HCT116 (cell line): ENCODE measurements around the gene LEAP2. TPM values are rescaled to one million over a fixed set of nuclear protein-coding genes. Genes with fewer than 3 reads are reported as not detected.

Experiments used
- ATAC-seq: fragments of 200-7000 bp; cut with Tn5 transposase; 2 replicates; pipeline ENCODE4 v1.9.1; 2020; ENCODE audit warnings: mild to moderate bottlenecking, moderate library complexity
- BruUV-seq: library from RNA; stranded (reverse); fragments of 400-500 nt; replicated peaks from 2 replicates; lab custom pipeline; 2021; lab: Mats Ljungman, UMichigan
- CTCF ChIA-PET: fragments of 300-600 bp; sonication (Branson Sonifier 250); formaldehyde crosslinking; loops from one replicate; lab custom pipeline; 2021; ENCODE audit warnings: antibody characterized with exemption; lab: Charles Lee
- POLR2A ChIA-PET: fragments of 300-600, 350-600 bp; sonication (Branson Sonifier 250); formaldehyde crosslinking; loops from one replicate; lab custom pipeline; 2021; ENCODE audit warnings: antibody characterized with exemption; lab: Charles Lee
- RAD21 ChIA-PET, 2 experiments: fragments of 300-600 bp; sonication (Branson Sonifier 250); formaldehyde crosslinking; loops; one replicate each; lab custom pipeline; 2023; ENCODE audit warnings: low total read pairs in 2 of 2; ENCODE audit not compliant: uncharacterized antibody in 2 of 2, unreplicated experiment in 2 of 2, low non-redundant PET in 1 of 2; lab: Charles Lee
- DNase-seq: peaks from one replicate; pipeline ENCODE4 v3.0.0-alpha.2; 2010; ENCODE audit warnings: low read depth, low spot score
- H2AFZ ChIP-seq: fragments of 200-600 bp; shearing (Covaris generic), sonication (generic); 2 replicates; pipeline ENCODE4 v1.6.1; 2017; ENCODE audit warnings: low read depth, mixed run types, mixed read lengths, antibody characterized with exemption, low read length; ENCODE audit not compliant: poor library complexity, severe bottlenecking
- H3K27ac ChIP-seq: 2 replicates; pipeline ENCODE4 v1.5.1; 2012; ENCODE audit warnings: low read depth, low read length
- H3K27me3 ChIP-seq: fragments of 200-600 bp; sonication (generic); 2 replicates; pipeline ENCODE4 v1.6.1; 2016; ENCODE audit warnings: mixed run types, low read length, mixed read lengths; ENCODE audit not compliant: insufficient read depth
- H3K36me3 ChIP-seq, 2 experiments: fragments of 200-500 bp in 1 of 2; fragments of 200-600 bp in 1 of 2; sonication (Bioruptor generic) in 1 of 2; sonication (generic) in 1 of 2; 2 replicates each; pipeline versions ENCODE4 v1.5.1 to v1.6.1; 2014 to 2016; ENCODE audit warnings: low read length in 2 of 2, inconsistent platforms in 1 of 2, mixed read lengths in 1 of 2, mixed run types in 1 of 2; ENCODE audit not compliant: insufficient read depth in 2 of 2, control insufficient read depth in 1 of 2
- H3K4me1 ChIP-seq, 2 experiments: fragments of 200-600 bp in 1 of 2; sonication (generic) in 1 of 2; 2 replicates each; pipeline versions ENCODE4 v1.5.1 to v1.6.1; 2012 to 2017; ENCODE audit warnings: low read length in 2 of 2, inconsistent platforms in 1 of 2, mild to moderate bottlenecking in 1 of 2, mixed read lengths in 1 of 2, mixed run types in 1 of 2, moderate library complexity in 1 of 2; ENCODE audit not compliant: insufficient read depth in 2 of 2, control insufficient read depth in 1 of 2
- H3K4me2 ChIP-seq: fragments of 200-600 bp; sonication (generic); 2 replicates; pipeline ENCODE4 v1.6.1; 2017; ENCODE audit warnings: mixed run types, low read length, mixed read lengths
- H3K4me3 ChIP-seq, 2 experiments: fragments of 200-600 bp in 1 of 2; sonication (generic) in 1 of 2; replicated peaks in 1 of 2; 2 replicates each; pipeline ENCODE4 v1.5.1; 2011 to 2016; ENCODE audit warnings: low read length in 2 of 2, control low read depth in 1 of 2, low read depth in 1 of 2, mild to moderate bottlenecking in 1 of 2, mixed read lengths in 1 of 2, mixed run types in 1 of 2
- H3K79me2 ChIP-seq: fragments of 200-600 bp; sonication (generic); 2 replicates; pipeline ENCODE4 v1.6.1; 2017; ENCODE audit warnings: mild to moderate bottlenecking, mixed run types, low read length, moderate library complexity, mixed read lengths; ENCODE audit not compliant: insufficient read depth
- H3K9ac ChIP-seq: fragments of 200-600 bp; sonication (generic); 2 replicates; pipeline ENCODE4 v1.6.1; 2016; ENCODE audit warnings: low read length, mixed read lengths
- H3K9me2 ChIP-seq: fragments of 200-600 bp; sonication (generic), shearing (Covaris generic); 2 replicates; pipeline ENCODE4 v1.6.1; 2017; ENCODE audit warnings: mixed run types, mild to moderate bottlenecking, moderate library complexity; ENCODE audit not compliant: insufficient read depth
- H3K9me3 ChIP-seq, 2 experiments: fragments of 200-500 bp in 1 of 2; fragments of 200-600 bp in 1 of 2; sonication (Bioruptor generic) in 1 of 2; sonication (generic) in 1 of 2; 2 replicates each; pipeline ENCODE4 v1.6.1; 2014 to 2017; ENCODE audit warnings: low read length in 2 of 2, mixed read lengths in 2 of 2, inconsistent platforms in 1 of 2, low read depth in 1 of 2, mild to moderate bottlenecking in 1 of 2, mixed run types in 1 of 2, moderate library complexity in 1 of 2; ENCODE audit not compliant: control insufficient read depth in 1 of 2, insufficient read depth in 1 of 2
- H4K20me1 ChIP-seq: fragments of 200-600 bp; sonication (generic), shearing (Covaris generic); 2 replicates; pipeline ENCODE4 v1.6.1; 2017; ENCODE audit warnings: mixed run types, mild to moderate bottlenecking, moderate library complexity; ENCODE audit not compliant: insufficient read depth
- CBX3 ChIP-seq: IDR thresholded peaks from 2 replicates; pipeline ENCODE4 v1.6.1; 2012; ENCODE audit warnings: low read depth
- EGR1 ChIP-seq: IDR thresholded peaks from 2 replicates; pipeline ENCODE4 v1.6.1; 2012; ENCODE audit warnings: low read depth
- ELF1 ChIP-seq: IDR thresholded peaks from 2 replicates; pipeline ENCODE4 v1.6.1; 2012; ENCODE audit warnings: low read depth, borderline replicate concordance
- EZH2 ChIP-seq: fragments of 200-600 bp; sonication (generic); IDR thresholded peaks from 2 replicates; pipeline ENCODE4 v1.6.1; 2017; ENCODE audit warnings: antibody characterized with exemption, mixed run types
- POLR2A ChIP-seq: IDR thresholded peaks from 2 replicates; pipeline ENCODE4 v1.7.0; 2011; ENCODE audit warnings: borderline replicate concordance; ENCODE audit not compliant: insufficient read depth, insufficient read length; ENCODE audit errors: extremely low read depth
- POLR2AphosphoS5 ChIP-seq: IDR thresholded peaks from 2 replicates; pipeline ENCODE4 v1.6.1; 2011; ENCODE audit warnings: mild to moderate bottlenecking, low read depth, low read length, moderate library complexity
- RAD21 ChIP-seq: IDR thresholded peaks from 2 replicates; pipeline ENCODE4 v1.6.1; 2012; ENCODE audit warnings: low read depth, mild to moderate bottlenecking
- SIN3A ChIP-seq: IDR thresholded peaks from 2 replicates; pipeline ENCODE4 v1.6.1; 2012; ENCODE audit warnings: low read depth
- TCF7L2 ChIP-seq: IDR thresholded peaks from 2 replicates; pipeline ENCODE4 v1.7.0; 2011; ENCODE audit warnings: borderline replicate concordance, inconsistent platforms; ENCODE audit not compliant: insufficient read depth, insufficient read length; ENCODE audit errors: extremely low read depth
- YY1 ChIP-seq: IDR thresholded peaks from 2 replicates; pipeline ENCODE4 v1.6.1; 2011; ENCODE audit warnings: low read length, low read depth, moderate library complexity, mild to moderate bottlenecking; ENCODE audit not compliant: insufficient replicate concordance; ENCODE audit errors: extremely low read depth
- ZFX ChIP-seq: fragments of 450-650 bp; IDR thresholded peaks from 2 replicates; pipeline ENCODE4 v1.6.1; 2017
- intact Hi-C: fragments of 100-400 bp; cut with micrococcal nuclease; formaldehyde crosslinking; loops from 2 replicates; pipeline ENCODE4 v1.10.0; 2022
- total RNA-seq: library from RNA; stranded (reverse); gene quantifications from one replicate; pipeline ENCODE4 v1.2.1, GENCODE V29; 2021; ENCODE audit not compliant: unreplicated experiment
- TF ChIP-seq, protein P1 (sequence below): IDR thresholded peaks from 2 replicates; pipeline ENCODE4 v1.6.1; 2012; ENCODE audit warnings: low read depth
- TF ChIP-seq, protein P2 (sequence below), 3 experiments: fragments of 200-600 bp in 1 of 3; sonication (generic) in 1 of 3; IDR thresholded peaks in 2 of 3; conservative IDR thresholded peaks in 1 of 3; 2 replicates each; pipeline ENCODE4 v1.5.1; 2012 to 2017; ENCODE audit warnings: low read depth in 2 of 3, low read length in 2 of 3, antibody characterized with exemption in 1 of 3, borderline replicate concordance in 1 of 3, control low read depth in 1 of 3, mild to moderate bottlenecking in 1 of 3, mixed read lengths in 1 of 3, mixed run types in 1 of 3, moderate library complexity in 1 of 3; ENCODE audit not compliant: insufficient read depth in 1 of 3

LEAP2 gene
- total RNA-seq, 1 experiment from 2014 or later = 1.2 TPM

DNA sequence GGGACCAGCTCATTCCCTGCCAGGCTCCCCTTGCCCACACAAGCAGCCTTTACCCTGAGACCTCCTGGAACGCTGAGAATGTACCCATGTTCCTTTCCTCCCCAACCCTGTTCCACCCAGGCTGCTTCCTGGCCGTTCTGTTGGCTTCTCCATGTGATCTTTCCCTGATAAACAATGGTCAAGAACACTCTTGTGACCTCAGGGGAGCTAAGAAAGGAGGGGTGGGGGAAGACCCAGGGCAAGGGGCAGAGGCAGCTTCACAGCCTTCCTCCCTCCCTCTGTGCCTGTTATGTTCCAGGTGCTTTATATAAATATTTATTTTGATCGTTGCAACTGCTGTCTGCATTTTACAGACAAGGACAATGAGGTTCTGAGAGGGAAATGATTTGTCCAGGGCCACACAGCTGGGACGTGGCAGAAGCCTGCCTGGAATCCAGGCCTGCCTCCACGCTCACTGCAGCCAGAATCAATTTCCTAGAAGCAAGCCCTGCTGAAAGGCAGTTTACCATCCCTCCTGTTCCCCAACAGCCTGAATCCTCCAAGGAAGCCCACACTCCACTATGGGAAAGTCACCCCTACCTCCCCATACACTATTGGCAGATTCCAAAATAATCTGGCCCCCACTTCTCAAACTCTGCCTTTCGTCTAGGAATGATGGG lies 46.9 kb upstream of the LEAP2 start (continued):
- no peak for TF ChIP-seq YY1
- TF ChIP-seq, protein P1, sequence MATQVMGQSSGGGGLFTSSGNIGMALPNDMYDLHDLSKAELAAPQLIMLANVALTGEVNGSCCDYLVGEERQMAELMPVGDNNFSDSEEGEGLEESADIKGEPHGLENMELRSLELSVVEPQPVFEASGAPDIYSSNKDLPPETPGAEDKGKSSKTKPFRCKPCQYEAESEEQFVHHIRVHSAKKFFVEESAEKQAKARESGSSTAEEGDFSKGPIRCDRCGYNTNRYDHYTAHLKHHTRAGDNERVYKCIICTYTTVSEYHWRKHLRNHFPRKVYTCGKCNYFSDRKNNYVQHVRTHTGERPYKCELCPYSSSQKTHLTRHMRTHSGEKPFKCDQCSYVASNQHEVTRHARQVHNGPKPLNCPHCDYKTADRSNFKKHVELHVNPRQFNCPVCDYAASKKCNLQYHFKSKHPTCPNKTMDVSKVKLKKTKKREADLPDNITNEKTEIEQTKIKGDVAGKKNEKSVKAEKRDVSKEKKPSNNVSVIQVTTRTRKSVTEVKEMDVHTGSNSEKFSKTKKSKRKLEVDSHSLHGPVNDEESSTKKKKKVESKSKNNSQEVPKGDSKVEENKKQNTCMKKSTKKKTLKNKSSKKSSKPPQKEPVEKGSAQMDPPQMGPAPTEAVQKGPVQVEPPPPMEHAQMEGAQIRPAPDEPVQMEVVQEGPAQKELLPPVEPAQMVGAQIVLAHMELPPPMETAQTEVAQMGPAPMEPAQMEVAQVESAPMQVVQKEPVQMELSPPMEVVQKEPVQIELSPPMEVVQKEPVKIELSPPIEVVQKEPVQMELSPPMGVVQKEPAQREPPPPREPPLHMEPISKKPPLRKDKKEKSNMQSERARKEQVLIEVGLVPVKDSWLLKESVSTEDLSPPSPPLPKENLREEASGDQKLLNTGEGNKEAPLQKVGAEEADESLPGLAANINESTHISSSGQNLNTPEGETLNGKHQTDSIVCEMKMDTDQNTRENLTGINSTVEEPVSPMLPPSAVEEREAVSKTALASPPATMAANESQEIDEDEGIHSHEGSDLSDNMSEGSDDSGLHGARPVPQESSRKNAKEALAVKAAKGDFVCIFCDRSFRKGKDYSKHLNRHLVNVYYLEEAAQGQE = no peak
- TF ChIP-seq POLR2A = no peak
- TF ChIP-seq ZFX = no peak

DNA sequence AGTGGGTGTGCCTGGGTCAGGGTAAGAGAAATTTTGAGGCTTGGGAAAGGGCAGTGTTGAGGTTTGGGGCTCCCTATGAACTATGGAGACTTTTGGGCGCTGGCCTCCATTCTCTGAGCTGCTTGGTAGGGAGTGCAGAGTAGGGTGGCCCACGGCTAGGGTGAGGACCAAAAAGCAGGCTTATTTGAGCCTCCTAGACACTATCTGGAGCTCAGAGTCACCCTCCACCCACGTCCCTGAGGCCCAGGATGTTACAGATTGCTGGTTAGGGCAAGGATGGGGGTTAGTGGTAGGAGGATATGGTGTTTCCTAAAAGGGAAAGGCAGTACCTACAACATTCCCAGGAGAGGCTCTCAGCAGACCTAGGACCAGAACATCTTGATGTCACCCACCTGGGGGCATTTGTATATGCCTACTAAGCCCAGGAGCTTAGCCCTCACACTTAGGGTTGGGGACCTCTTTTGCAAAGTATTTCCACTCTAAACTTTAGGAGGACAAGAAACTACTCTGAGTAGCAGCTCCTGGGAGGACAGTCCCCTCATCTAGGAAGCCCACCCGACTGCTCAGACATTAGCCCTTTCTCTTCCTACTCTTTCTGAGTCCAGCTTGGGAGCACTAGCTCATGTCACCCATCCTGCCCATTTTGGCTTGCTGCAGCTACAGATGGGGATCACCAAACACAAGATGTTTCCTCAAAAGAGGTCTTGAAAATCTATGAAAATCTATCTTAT lies 45.4 kb upstream of the LEAP2 start:
- H3K4me1 ChIP-seq = peaks cover 12 to 19% of the 10 kb centered on the region in 2 experiments; a peak in 3 of 4 replicates
- intact Hi-C loops = no loop called here
- H2AFZ ChIP-seq = no peak overlapping the region
- ChIA-PET CTCF (interaction anchor here (3.9 kb wide), 1 partner anchor 8 kb away, joined by 31 read pairs; no protein-coding TSS in a partner anchor), POLR2A (no interaction called here), RAD21 (interaction anchor here in 1 of 2 experiments (0.7 kb wide), 1 partner anchor 236 kb away, joined by 3 read pairs; no protein-coding TSS in a partner anchor)
- H3K36me3 ChIP-seq = no peaks in the 10 kb centered on the region
- H3K9me3 ChIP-seq = no peaks in the 10 kb centered on the region
- H3K79me2 ChIP-seq = peaks cover 6% of the 10 kb centered on the region; the same call in 1 of the 2 replicates
- no peak overlapping the region for H3K27ac ChIP-seq
- H4K20me1 ChIP-seq = no peaks in the 10 kb centered on the region
- TSS peak; percentile 35 for BruUV-seq
- ATAC-seq (no peak), DNase-seq (no peak)
- no peak overlapping the region for H3K4me2 ChIP-seq
- no peaks in the 10 kb centered on the region for H3K27me3 ChIP-seq
- no peak overlapping the region for H3K4me3 ChIP-seq
- H3K9ac ChIP-seq = no peak overlapping the region
- no peaks in the 10 kb centered on the region for H3K9me2 ChIP-seq
- TF ChIP-seq POLR2AphosphoS5 = no peak
- TF ChIP-seq ELF1 = no peak
- TF ChIP-seq SIN3A = no peak
- TF ChIP-seq CBX3 = no peak
- TF ChIP-seq EGR1 = no peak
- TF ChIP-seq RAD21 = no peak
- no peak for TF ChIP-seq EZH2
- no peak for TF ChIP-seq YY1
- TF ChIP-seq, protein P1 = no peak
- TF ChIP-seq, protein P2, sequence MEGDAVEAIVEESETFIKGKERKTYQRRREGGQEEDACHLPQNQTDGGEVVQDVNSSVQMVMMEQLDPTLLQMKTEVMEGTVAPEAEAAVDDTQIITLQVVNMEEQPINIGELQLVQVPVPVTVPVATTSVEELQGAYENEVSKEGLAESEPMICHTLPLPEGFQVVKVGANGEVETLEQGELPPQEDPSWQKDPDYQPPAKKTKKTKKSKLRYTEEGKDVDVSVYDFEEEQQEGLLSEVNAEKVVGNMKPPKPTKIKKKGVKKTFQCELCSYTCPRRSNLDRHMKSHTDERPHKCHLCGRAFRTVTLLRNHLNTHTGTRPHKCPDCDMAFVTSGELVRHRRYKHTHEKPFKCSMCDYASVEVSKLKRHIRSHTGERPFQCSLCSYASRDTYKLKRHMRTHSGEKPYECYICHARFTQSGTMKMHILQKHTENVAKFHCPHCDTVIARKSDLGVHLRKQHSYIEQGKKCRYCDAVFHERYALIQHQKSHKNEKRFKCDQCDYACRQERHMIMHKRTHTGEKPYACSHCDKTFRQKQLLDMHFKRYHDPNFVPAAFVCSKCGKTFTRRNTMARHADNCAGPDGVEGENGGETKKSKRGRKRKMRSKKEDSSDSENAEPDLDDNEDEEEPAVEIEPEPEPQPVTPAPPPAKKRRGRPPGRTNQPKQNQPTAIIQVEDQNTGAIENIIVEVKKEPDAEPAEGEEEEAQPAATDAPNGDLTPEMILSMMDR (IDR thresholded peaks at IDR 0.05 in 2 of 3, conservative IDR thresholded peaks at IDR 0.05 in 1 of 3; ENCODE audit: borderline replicate concordance in 1 of 3, insufficient read depth in 1 of 3, low read depth in 2 of 3, low read length in 2 of 3) = no peak
- TF ChIP-seq POLR2A = no peak
- no peak for TF ChIP-seq TCF7L2
